ENCODE data around the gene ANKEF1.

- no peak for TF ChIP-seq EZH2 (IDR thresholded peaks at IDR 0.05; ENCODE audit: low read depth, unreplicated experiment)
- no peak for TF ChIP-seq CTCF (conservative IDR thresholded peaks at IDR 0.05; ENCODE audit: low read depth in 2 of 2)
- TF ChIP-seq REST (IDR thresholded peaks at IDR 0.05; ENCODE audit: unreplicated experiment), result no peak
- TF ChIP-seq POLR2AphosphoS5 (IDR thresholded peaks at IDR 0.05; ENCODE audit: low read depth), result no peak
- no peak for TF ChIP-seq CREB1 (CRISPR knock-in tag; IDR thresholded peaks at IDR 0.05; ENCODE audit: low read depth)
- no peak for TF ChIP-seq JUNB (IDR thresholded peaks at IDR 0.05; ENCODE audit: unreplicated experiment)
- TF ChIP-seq EZH2phosphoT487 (IDR thresholded peaks at IDR 0.05; ENCODE audit: unreplicated experiment), result no peak
- TF ChIP-seq ZNF114 (CRISPR knock-in tag; IDR thresholded peaks at IDR 0.05), result no peak
These were observed 37.8 kb upstream of the ANKEF1 start for GRCh38 chr20:9996944-9997343.
